HCT116 (cell line): Measurements from ENCODE around the gene CNPPD1. TPM values are rescaled to one million over a fixed set of nuclear protein-coding genes. Genes with fewer than 3 reads are reported as not detected.

Experiments used
- ATAC-seq: fragments of 200-7000 bp; cut with Tn5 transposase; 2 replicates; pipeline ENCODE4 v1.9.1; 2020; ENCODE audit warnings: mild to moderate bottlenecking, moderate library complexity
- BruUV-seq: library from RNA; stranded (reverse); fragments of 400-500 nt; replicated peaks from 2 replicates; lab custom pipeline; 2021; lab: Mats Ljungman, UMichigan
- CTCF ChIA-PET: fragments of 300-600 bp; sonication (Branson Sonifier 250); formaldehyde crosslinking; loops from one replicate; lab custom pipeline; 2021; ENCODE audit warnings: antibody characterized with exemption; lab: Charles Lee
- POLR2A ChIA-PET: fragments of 300-600, 350-600 bp; sonication (Branson Sonifier 250); formaldehyde crosslinking; loops from one replicate; lab custom pipeline; 2021; ENCODE audit warnings: antibody characterized with exemption; lab: Charles Lee
- RAD21 ChIA-PET, 2 experiments: fragments of 300-600 bp; sonication (Branson Sonifier 250); formaldehyde crosslinking; loops; one replicate each; lab custom pipeline; 2023; ENCODE audit warnings: low total read pairs in 2 of 2; ENCODE audit not compliant: uncharacterized antibody in 2 of 2, unreplicated experiment in 2 of 2, low non-redundant PET in 1 of 2; lab: Charles Lee
- DNase-seq: peaks from one replicate; pipeline ENCODE4 v3.0.0-alpha.2; 2010; ENCODE audit warnings: low read depth, low spot score
- H2AFZ ChIP-seq: fragments of 200-600 bp; shearing (Covaris generic), sonication (generic); 2 replicates; pipeline ENCODE4 v1.6.1; 2017; ENCODE audit warnings: low read depth, mixed run types, mixed read lengths, antibody characterized with exemption, low read length; ENCODE audit not compliant: poor library complexity, severe bottlenecking
- H3K27ac ChIP-seq: 2 replicates; pipeline ENCODE4 v1.5.1; 2012; ENCODE audit warnings: low read depth, low read length
- H3K27me3 ChIP-seq: fragments of 200-600 bp; sonication (generic); 2 replicates; pipeline ENCODE4 v1.6.1; 2016; ENCODE audit warnings: mixed run types, low read length, mixed read lengths; ENCODE audit not compliant: insufficient read depth
- H3K36me3 ChIP-seq, 2 experiments: fragments of 200-500 bp in 1 of 2; fragments of 200-600 bp in 1 of 2; sonication (Bioruptor generic) in 1 of 2; sonication (generic) in 1 of 2; 2 replicates each; pipeline versions ENCODE4 v1.5.1 to v1.6.1; 2014 to 2016; ENCODE audit warnings: low read length in 2 of 2, inconsistent platforms in 1 of 2, mixed read lengths in 1 of 2, mixed run types in 1 of 2; ENCODE audit not compliant: insufficient read depth in 2 of 2, control insufficient read depth in 1 of 2
- H3K4me1 ChIP-seq, 2 experiments: fragments of 200-600 bp in 1 of 2; sonication (generic) in 1 of 2; 2 replicates each; pipeline versions ENCODE4 v1.5.1 to v1.6.1; 2012 to 2017; ENCODE audit warnings: low read length in 2 of 2, inconsistent platforms in 1 of 2, mild to moderate bottlenecking in 1 of 2, mixed read lengths in 1 of 2, mixed run types in 1 of 2, moderate library complexity in 1 of 2; ENCODE audit not compliant: insufficient read depth in 2 of 2, control insufficient read depth in 1 of 2
- H3K4me2 ChIP-seq: fragments of 200-600 bp; sonication (generic); 2 replicates; pipeline ENCODE4 v1.6.1; 2017; ENCODE audit warnings: mixed run types, low read length, mixed read lengths
- H3K4me3 ChIP-seq, 2 experiments: fragments of 200-600 bp in 1 of 2; sonication (generic) in 1 of 2; replicated peaks in 1 of 2; 2 replicates each; pipeline ENCODE4 v1.5.1; 2011 to 2016; ENCODE audit warnings: low read length in 2 of 2, control low read depth in 1 of 2, low read depth in 1 of 2, mild to moderate bottlenecking in 1 of 2, mixed read lengths in 1 of 2, mixed run types in 1 of 2
- H3K79me2 ChIP-seq: fragments of 200-600 bp; sonication (generic); 2 replicates; pipeline ENCODE4 v1.6.1; 2017; ENCODE audit warnings: mild to moderate bottlenecking, mixed run types, low read length, moderate library complexity, mixed read lengths; ENCODE audit not compliant: insufficient read depth
- H3K9ac ChIP-seq: fragments of 200-600 bp; sonication (generic); 2 replicates; pipeline ENCODE4 v1.6.1; 2016; ENCODE audit warnings: low read length, mixed read lengths
- H3K9me2 ChIP-seq: fragments of 200-600 bp; sonication (generic), shearing (Covaris generic); 2 replicates; pipeline ENCODE4 v1.6.1; 2017; ENCODE audit warnings: mixed run types, mild to moderate bottlenecking, moderate library complexity; ENCODE audit not compliant: insufficient read depth
- H3K9me3 ChIP-seq, 2 experiments: fragments of 200-500 bp in 1 of 2; fragments of 200-600 bp in 1 of 2; sonication (Bioruptor generic) in 1 of 2; sonication (generic) in 1 of 2; 2 replicates each; pipeline ENCODE4 v1.6.1; 2014 to 2017; ENCODE audit warnings: low read length in 2 of 2, mixed read lengths in 2 of 2, inconsistent platforms in 1 of 2, low read depth in 1 of 2, mild to moderate bottlenecking in 1 of 2, mixed run types in 1 of 2, moderate library complexity in 1 of 2; ENCODE audit not compliant: control insufficient read depth in 1 of 2, insufficient read depth in 1 of 2
- H4K20me1 ChIP-seq: fragments of 200-600 bp; sonication (generic), shearing (Covaris generic); 2 replicates; pipeline ENCODE4 v1.6.1; 2017; ENCODE audit warnings: mixed run types, mild to moderate bottlenecking, moderate library complexity; ENCODE audit not compliant: insufficient read depth
- CEBPB ChIP-seq: IDR thresholded peaks from 2 replicates; pipeline ENCODE4 v1.6.1; 2012; ENCODE audit warnings: low read depth
- EGR1 ChIP-seq: IDR thresholded peaks from 2 replicates; pipeline ENCODE4 v1.6.1; 2012; ENCODE audit warnings: low read depth
- ELF1 ChIP-seq: IDR thresholded peaks from 2 replicates; pipeline ENCODE4 v1.6.1; 2012; ENCODE audit warnings: low read depth, borderline replicate concordance
- EZH2 ChIP-seq: fragments of 200-600 bp; sonication (generic); IDR thresholded peaks from 2 replicates; pipeline ENCODE4 v1.6.1; 2017; ENCODE audit warnings: antibody characterized with exemption, mixed run types
- POLR2A ChIP-seq: IDR thresholded peaks from 2 replicates; pipeline ENCODE4 v1.7.0; 2011; ENCODE audit warnings: borderline replicate concordance; ENCODE audit not compliant: insufficient read depth, insufficient read length; ENCODE audit errors: extremely low read depth
- POLR2AphosphoS5 ChIP-seq: IDR thresholded peaks from 2 replicates; pipeline ENCODE4 v1.6.1; 2011; ENCODE audit warnings: mild to moderate bottlenecking, low read depth, low read length, moderate library complexity
- SIN3A ChIP-seq: IDR thresholded peaks from 2 replicates; pipeline ENCODE4 v1.6.1; 2012; ENCODE audit warnings: low read depth
- SP1 ChIP-seq: IDR thresholded peaks from 2 replicates; pipeline ENCODE4 v1.6.1; 2012; ENCODE audit warnings: low read depth
- SRF ChIP-seq: IDR thresholded peaks from 2 replicates; pipeline ENCODE4 v1.6.1; 2012; ENCODE audit warnings: low read depth
- YY1 ChIP-seq: IDR thresholded peaks from 2 replicates; pipeline ENCODE4 v1.6.1; 2011; ENCODE audit warnings: low read length, low read depth, moderate library complexity, mild to moderate bottlenecking; ENCODE audit not compliant: insufficient replicate concordance; ENCODE audit errors: extremely low read depth
- ZNF274 ChIP-seq: fragments of 200-500 bp; sonication (Bioruptor generic); IDR thresholded peaks from 2 replicates; pipeline ENCODE4 v1.6.1; 2014; ENCODE audit warnings: mild to moderate bottlenecking, low read depth, low read length, inconsistent platforms
- intact Hi-C: fragments of 100-400 bp; cut with micrococcal nuclease; formaldehyde crosslinking; loops from 2 replicates; pipeline ENCODE4 v1.10.0; 2022
- total RNA-seq: library from RNA; stranded (reverse); gene quantifications from one replicate; pipeline ENCODE4 v1.2.1, GENCODE V29; 2021; ENCODE audit not compliant: unreplicated experiment
- TF ChIP-seq, protein P1 (sequence below), 3 experiments: fragments of 200-600 bp in 1 of 3; sonication (generic) in 1 of 3; IDR thresholded peaks in 2 of 3; conservative IDR thresholded peaks in 1 of 3; 2 replicates each; pipeline ENCODE4 v1.5.1; 2012 to 2017; ENCODE audit warnings: low read depth in 2 of 3, low read length in 2 of 3, antibody characterized with exemption in 1 of 3, borderline replicate concordance in 1 of 3, control low read depth in 1 of 3, mild to moderate bottlenecking in 1 of 3, mixed read lengths in 1 of 3, mixed run types in 1 of 3, moderate library complexity in 1 of 3; ENCODE audit not compliant: insufficient read depth in 1 of 3
- TF ChIP-seq, protein P2 (sequence below): IDR thresholded peaks from 2 replicates; pipeline ENCODE4 v1.6.1; 2011; ENCODE audit warnings: mild to moderate bottlenecking, low read length, moderate library complexity; ENCODE audit not compliant: insufficient replicate concordance; ENCODE audit errors: extremely low read depth
- TF ChIP-seq, protein P3 (sequence below): IDR thresholded peaks from 2 replicates; pipeline ENCODE4 v1.6.1; 2012
- TF ChIP-seq, protein P4 (sequence below): IDR thresholded peaks from 2 replicates; pipeline ENCODE4 v1.6.1; 2012; ENCODE audit warnings: low read depth

CNPPD1 gene
- total RNA-seq, 1 experiment from 2014 or later = 41.9 TPM

DNA sequence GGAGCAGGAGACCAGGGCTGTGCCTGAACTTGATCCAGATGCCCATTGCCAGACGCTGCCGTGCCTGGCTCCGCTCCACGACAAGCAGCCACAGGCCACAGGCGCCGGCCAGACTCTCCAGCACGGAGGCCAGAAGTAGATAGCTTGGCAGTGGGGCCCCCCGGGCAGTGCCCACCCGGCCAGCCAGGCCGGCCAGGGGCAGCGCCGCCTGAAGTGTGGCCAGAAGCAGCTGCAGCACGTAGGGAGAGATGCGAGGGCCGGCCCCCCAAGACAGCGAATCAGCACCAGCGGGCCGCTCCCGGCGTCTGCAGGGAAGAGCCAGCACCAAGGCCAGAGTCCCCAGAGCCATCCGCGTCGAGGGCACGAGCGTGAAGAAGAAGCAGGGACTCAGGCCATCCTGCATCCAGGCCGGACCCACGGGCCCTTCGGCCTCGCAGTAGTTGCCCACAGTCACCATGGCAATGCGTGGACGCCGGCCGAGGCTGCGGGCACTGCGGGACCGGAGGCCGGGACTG, 41.5 kb upstream of the CNPPD1 start:
- POLR2A ChIA-PET = interaction anchor here (1.0 to 2.3 kb wide), 4 partner anchors 12 to 77 kb away, joined by 3 to 18 read pairs (median 4); partner anchors contain the start of genes GLB1L, STK16 and ZFAND2B

More for the DNA sequence above, 41.5 kb upstream of the CNPPD1 start:
- Histone ChIP-seq H3K4me1 (peaks cover 9 to 37% of the 10 kb centered on the region in 2 experiments; a peak in 3 of 4 replicates), H3K27me3 (no peaks in the 10 kb centered on the region), H3K9me2 (no peaks in the 10 kb centered on the region), H3K4me2 (peak overlapping the region; percentile 100), H3K9ac (peak overlapping the region; percentile 76), H3K4me3 (peak overlapping the region; percentile 56 to 70), H4K20me1 (no peaks in the 10 kb centered on the region), H3K36me3 (peaks cover 8 to 20% of the 10 kb centered on the region in 2 experiments; a peak in 2 of 4 replicates), H2AFZ (no peak overlapping the region), H3K9me3 (no peaks in the 10 kb centered on the region), H3K27ac (peak overlapping the region; percentile 81), H3K79me2 (no peaks in the 10 kb centered on the region)
- ChIA-PET CTCF (interaction anchor here (1.2 to 2.7 kb wide), 4 partner anchors 11 to 77 kb away, joined by 3 to 12 read pairs (median 4); partner anchors contain the start of gene ZFAND2B), RAD21 (interaction anchor here (0.8 to 1.5 kb wide), 2 partner anchors 42 kb away, joined by 3 to 5 read pairs; partner anchors contain the start of gene CNPPD1 (in 1 of the 2))
- intact Hi-C loops = no loop called here
- ATAC-seq (peak; percentile 79), DNase-seq (no peak)
- no TSS peak for BruUV-seq
- no peak for TF ChIP-seq ELF1
- no peak for TF ChIP-seq SRF
- TF ChIP-seq, protein P1, sequence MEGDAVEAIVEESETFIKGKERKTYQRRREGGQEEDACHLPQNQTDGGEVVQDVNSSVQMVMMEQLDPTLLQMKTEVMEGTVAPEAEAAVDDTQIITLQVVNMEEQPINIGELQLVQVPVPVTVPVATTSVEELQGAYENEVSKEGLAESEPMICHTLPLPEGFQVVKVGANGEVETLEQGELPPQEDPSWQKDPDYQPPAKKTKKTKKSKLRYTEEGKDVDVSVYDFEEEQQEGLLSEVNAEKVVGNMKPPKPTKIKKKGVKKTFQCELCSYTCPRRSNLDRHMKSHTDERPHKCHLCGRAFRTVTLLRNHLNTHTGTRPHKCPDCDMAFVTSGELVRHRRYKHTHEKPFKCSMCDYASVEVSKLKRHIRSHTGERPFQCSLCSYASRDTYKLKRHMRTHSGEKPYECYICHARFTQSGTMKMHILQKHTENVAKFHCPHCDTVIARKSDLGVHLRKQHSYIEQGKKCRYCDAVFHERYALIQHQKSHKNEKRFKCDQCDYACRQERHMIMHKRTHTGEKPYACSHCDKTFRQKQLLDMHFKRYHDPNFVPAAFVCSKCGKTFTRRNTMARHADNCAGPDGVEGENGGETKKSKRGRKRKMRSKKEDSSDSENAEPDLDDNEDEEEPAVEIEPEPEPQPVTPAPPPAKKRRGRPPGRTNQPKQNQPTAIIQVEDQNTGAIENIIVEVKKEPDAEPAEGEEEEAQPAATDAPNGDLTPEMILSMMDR (IDR thresholded peaks at IDR 0.05 in 2 of 3, conservative IDR thresholded peaks at IDR 0.05 in 1 of 3; ENCODE audit: borderline replicate concordance in 1 of 3, insufficient read depth in 1 of 3, low read depth in 2 of 3, low read length in 2 of 3) = no peak
- TF ChIP-seq POLR2AphosphoS5 = no peak
- no peak; the same call in 1 of the 2 replicates for TF ChIP-seq SIN3A
- TF ChIP-seq SP1 = no peak
- TF ChIP-seq EGR1 = no peak
- TF ChIP-seq, protein P2, sequence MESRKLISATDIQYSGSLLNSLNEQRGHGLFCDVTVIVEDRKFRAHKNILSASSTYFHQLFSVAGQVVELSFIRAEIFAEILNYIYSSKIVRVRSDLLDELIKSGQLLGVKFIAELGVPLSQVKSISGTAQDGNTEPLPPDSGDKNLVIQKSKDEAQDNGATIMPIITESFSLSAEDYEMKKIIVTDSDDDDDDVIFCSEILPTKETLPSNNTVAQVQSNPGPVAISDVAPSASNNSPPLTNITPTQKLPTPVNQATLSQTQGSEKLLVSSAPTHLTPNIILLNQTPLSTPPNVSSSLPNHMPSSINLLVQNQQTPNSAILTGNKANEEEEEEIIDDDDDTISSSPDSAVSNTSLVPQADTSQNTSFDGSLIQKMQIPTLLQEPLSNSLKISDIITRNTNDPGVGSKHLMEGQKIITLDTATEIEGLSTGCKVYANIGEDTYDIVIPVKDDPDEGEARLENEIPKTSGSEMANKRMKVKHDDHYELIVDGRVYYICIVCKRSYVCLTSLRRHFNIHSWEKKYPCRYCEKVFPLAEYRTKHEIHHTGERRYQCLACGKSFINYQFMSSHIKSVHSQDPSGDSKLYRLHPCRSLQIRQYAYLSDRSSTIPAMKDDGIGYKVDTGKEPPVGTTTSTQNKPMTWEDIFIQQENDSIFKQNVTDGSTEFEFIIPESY = no peak
- TF ChIP-seq CEBPB = no peak
- TF ChIP-seq, protein P3, sequence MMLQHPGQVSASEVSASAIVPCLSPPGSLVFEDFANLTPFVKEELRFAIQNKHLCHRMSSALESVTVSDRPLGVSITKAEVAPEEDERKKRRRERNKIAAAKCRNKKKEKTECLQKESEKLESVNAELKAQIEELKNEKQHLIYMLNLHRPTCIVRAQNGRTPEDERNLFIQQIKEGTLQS = no peak
- TF ChIP-seq ZNF274 = no peak
- TF ChIP-seq, protein P4, sequence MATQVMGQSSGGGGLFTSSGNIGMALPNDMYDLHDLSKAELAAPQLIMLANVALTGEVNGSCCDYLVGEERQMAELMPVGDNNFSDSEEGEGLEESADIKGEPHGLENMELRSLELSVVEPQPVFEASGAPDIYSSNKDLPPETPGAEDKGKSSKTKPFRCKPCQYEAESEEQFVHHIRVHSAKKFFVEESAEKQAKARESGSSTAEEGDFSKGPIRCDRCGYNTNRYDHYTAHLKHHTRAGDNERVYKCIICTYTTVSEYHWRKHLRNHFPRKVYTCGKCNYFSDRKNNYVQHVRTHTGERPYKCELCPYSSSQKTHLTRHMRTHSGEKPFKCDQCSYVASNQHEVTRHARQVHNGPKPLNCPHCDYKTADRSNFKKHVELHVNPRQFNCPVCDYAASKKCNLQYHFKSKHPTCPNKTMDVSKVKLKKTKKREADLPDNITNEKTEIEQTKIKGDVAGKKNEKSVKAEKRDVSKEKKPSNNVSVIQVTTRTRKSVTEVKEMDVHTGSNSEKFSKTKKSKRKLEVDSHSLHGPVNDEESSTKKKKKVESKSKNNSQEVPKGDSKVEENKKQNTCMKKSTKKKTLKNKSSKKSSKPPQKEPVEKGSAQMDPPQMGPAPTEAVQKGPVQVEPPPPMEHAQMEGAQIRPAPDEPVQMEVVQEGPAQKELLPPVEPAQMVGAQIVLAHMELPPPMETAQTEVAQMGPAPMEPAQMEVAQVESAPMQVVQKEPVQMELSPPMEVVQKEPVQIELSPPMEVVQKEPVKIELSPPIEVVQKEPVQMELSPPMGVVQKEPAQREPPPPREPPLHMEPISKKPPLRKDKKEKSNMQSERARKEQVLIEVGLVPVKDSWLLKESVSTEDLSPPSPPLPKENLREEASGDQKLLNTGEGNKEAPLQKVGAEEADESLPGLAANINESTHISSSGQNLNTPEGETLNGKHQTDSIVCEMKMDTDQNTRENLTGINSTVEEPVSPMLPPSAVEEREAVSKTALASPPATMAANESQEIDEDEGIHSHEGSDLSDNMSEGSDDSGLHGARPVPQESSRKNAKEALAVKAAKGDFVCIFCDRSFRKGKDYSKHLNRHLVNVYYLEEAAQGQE = no peak; the same call in 1 of the 2 replicates
- TF ChIP-seq EZH2 = no peak
- no peak for TF ChIP-seq YY1
- TF ChIP-seq POLR2A = no peak
